ENCODE results near the gene GNPDA2.

GRCh38 chr4:44720371-44720770, 6.0 kb downstream of the GNPDA2 start:
- TF ChIP-seq CTCF (IDR thresholded peaks at IDR 0.05; ENCODE audit: insufficient read depth, low read length): no peak
- no peak for TF ChIP-seq GABPA (IDR thresholded peaks at IDR 0.05; ENCODE audit: low read depth)
- no peak for TF ChIP-seq POLR2AphosphoS5 (IDR thresholded peaks at IDR 0.05; ENCODE audit: low read depth)
